GM12875 (cell line): ENCODE data around the gene PLCG1.
"Not testable (repeated sequence)": the region's sequence is repeated elsewhere in the genome, so short reads cannot be mapped to it uniquely, and the experiment has no call there.

Experiments used
- H3K4me3 ChIP-seq: one replicate; pipeline ENCODE4 v1.5.1; 2011; ENCODE audit warnings: low read depth, low read length, control low read depth
- TF ChIP-seq, protein P1 (sequence below): IDR thresholded peaks from 2 replicates; pipeline ENCODE4 v1.5.1; 2011; ENCODE audit warnings: low read depth, mild to moderate bottlenecking, control low read depth, inconsistent platforms, low read length, moderate library complexity, borderline replicate concordance; ENCODE audit not compliant: insufficient read depth

The PLCG1 gene

DNA sequence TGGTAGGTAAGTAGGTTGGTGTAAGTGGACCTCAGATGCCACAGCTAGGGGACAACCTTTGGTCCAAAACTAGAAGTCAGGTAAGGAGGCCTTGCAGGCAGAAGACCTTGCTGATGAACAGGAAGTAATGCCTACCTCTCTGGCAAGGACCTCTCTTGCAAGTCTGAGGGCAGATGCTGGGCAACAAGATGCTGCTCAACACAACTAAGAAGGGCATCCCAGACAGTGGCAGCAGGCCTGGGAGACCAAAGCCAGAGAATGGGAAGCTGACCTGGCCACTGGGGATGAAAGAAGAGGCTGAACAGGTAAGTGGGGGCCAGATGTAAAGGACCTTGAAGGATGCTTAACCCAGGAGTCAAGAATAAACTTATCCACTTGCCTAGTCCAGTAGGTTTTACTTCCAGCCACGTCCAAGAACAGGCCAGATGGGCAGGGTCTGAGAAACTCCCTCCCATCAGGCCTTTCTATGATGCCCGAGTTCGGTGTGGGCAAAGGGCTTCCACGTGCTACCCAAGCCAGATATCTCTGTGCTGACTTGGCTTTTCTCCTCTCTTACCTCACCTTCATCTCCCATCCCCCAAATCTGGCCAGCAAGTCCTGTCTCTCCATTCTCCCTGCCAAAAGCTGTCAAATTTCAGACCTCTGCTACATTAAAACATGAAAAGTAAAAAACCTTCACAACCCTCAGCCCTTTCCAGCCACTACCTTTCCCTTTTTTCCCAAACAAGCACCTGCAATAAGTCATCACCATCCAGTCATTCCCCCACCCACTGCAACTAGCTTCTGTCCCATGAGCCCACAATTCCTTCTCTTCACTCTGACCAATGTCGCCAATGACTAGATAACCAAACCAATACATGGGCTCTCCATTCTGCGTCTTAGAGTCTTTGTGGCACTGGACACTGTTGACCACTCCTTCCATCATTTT lies 11.5 kb upstream of the PLCG1 start:
- no peak overlapping the region for H3K4me3 ChIP-seq
- TF ChIP-seq, protein P1, sequence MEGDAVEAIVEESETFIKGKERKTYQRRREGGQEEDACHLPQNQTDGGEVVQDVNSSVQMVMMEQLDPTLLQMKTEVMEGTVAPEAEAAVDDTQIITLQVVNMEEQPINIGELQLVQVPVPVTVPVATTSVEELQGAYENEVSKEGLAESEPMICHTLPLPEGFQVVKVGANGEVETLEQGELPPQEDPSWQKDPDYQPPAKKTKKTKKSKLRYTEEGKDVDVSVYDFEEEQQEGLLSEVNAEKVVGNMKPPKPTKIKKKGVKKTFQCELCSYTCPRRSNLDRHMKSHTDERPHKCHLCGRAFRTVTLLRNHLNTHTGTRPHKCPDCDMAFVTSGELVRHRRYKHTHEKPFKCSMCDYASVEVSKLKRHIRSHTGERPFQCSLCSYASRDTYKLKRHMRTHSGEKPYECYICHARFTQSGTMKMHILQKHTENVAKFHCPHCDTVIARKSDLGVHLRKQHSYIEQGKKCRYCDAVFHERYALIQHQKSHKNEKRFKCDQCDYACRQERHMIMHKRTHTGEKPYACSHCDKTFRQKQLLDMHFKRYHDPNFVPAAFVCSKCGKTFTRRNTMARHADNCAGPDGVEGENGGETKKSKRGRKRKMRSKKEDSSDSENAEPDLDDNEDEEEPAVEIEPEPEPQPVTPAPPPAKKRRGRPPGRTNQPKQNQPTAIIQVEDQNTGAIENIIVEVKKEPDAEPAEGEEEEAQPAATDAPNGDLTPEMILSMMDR, result no peak

DNA sequence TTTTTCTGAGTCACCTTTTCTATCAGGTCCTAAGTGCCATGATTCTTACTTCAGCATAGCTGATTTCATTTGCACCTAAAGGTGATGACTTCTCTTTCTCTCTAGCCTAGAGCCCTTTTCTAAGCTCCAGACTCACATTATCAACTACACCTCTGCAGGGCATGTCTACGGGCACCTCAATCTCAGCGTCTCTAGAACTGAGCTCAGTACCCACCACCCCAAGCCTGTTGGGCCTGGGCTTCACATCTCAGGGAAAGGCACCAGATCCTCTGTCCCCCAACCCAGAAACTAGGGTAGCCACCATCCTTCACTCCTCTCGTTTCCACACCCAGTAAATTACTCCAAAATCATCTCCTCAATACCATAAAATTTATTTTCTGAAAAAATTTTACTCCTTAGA lies 10.6 kb upstream of the PLCG1 start:
- no peak overlapping the region for H3K4me3 ChIP-seq
- TF ChIP-seq, protein P1, result no peak

DNA sequence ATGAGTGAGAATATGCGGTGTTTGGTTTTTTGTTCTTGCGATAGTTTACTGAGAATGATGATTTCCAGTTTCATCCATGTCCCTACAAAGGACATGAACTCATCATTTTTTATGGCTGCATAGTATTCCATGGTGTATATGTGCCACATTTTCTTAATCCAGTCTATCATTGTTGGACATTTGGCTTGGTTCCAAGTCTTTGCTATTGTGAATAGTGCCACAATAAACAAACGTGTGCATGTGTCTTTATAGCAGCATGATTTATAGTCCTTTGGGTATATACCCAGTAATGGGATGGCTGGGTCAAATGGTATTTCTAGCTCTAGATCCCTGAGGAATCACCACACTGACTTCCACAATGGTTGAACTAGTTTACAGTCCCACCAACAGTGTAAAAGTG lies 9.0 kb upstream of the PLCG1 start:
- H3K4me3 ChIP-seq, result not testable (repeated sequence)

GRCh38 chr20:41131594-41132387 lies 5.6 kb upstream of the PLCG1 start:
- TF ChIP-seq, protein P1, result no peak

DNA sequence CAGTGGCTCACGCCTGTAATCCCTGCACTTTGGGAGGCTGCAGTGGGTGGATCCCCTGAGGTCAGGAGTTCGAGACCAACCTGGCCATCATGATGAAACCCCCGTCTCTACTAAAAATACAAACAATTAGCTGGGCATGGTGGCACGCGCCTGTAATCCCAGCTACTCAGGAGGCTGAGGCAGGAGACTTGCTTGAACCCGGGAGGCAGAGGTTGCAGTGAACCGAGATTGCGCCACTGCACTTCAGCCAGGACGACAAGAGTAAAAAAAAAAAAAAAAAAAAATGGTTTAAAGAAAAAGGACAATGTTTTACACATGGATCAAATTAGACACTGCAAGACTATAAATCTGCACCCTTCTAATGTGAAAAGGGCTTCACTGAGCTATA lies 5.0 kb upstream of the PLCG1 start:
- not testable (repeated sequence) for H3K4me3 ChIP-seq

More at GRCh38 chr20:41131594-41132387, 5.6 kb upstream of the PLCG1 start:
- no peak overlapping the region for H3K4me3 ChIP-seq

DNA sequence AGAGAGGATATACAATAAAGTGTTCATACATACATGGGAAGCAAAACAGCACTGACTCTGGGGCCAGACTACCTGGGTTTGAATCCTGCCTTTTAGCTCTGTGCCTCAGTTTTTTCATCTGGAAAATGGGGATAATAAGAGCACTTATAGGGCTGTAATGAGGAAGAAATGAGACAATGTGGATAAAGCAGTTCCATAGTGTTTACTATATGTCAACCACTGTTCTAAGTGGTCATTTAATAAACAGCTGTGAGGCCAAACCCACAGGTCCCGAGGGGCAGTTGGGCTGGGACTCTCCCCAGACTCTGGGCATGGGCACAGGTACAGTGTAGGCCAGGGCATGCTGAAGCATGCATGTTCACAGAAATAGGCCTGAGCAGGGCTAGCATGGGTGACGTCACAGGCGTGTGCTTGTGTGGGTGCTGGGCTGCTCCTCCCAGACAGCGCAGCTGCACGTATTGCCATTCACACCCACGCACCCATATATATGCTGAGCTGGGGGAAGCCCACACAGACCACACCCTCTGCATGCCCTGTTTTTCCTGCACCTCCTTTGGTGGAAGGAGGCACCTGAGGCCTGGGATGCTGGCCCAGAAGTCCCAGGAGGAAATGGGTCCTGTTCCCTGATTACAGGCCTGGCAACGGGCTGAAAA lies 3.5 kb upstream of the PLCG1 start:
- H3K4me3 ChIP-seq, result no peak overlapping the region
- TF ChIP-seq, protein P1, result no peak

DNA sequence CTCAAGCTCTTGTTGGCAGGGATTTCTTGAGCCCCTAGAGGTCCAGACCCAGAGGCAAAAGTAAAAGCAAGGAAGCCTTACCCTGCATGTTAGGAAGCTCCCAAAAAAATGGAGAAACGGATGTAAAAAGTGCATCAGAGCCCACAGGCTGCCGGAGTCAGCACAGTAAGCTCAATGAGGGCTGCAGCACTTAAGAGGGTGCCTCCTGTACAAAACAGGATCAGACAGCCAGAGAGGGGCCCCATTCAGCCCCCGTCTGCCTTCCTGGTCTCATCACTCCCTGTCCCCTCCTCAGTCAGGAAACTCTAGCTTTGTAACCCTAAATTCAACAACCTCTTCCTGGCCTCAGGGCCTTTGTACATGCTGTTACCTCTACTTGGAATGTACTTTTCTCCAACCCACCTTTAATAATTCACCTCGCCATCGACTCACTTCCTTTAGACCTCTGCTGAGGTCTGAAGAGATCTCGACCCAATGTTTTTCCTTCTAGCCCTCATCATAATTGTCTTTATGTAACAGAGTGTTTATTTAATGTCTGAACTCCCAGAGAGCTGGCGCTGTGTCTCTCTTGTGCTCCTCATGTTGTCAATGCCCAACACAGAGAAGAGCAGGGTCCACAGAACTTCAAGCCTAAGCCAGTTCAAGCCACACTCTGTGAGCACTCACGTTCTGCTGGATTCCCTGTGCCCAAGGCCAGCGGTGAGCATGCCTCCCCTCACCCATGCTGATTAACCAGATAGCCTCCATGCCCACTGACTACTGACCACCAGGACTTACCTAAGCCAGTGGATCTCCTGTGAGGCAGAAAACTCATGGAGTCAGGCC lies 2.8 kb upstream of the PLCG1 start:
- H3K4me3 ChIP-seq, result no peak overlapping the region
- TF ChIP-seq, protein P1, result no peak
